HCT116 (cell line): Measurements from ENCODE around the gene ANTXR2. TPM values are rescaled to one million over a fixed set of nuclear protein-coding genes. Genes with fewer than 3 reads are reported as not detected.

Experiments used
- ATAC-seq: fragments of 200-7000 bp; cut with Tn5 transposase; 2 replicates; pipeline ENCODE4 v1.9.1; 2020; ENCODE audit warnings: mild to moderate bottlenecking, moderate library complexity
- BruUV-seq: library from RNA; stranded (reverse); fragments of 400-500 nt; replicated peaks from 2 replicates; lab custom pipeline; 2021; lab: Mats Ljungman, UMichigan
- CTCF ChIA-PET: fragments of 300-600 bp; sonication (Branson Sonifier 250); formaldehyde crosslinking; loops from one replicate; lab custom pipeline; 2021; ENCODE audit warnings: antibody characterized with exemption; lab: Charles Lee
- POLR2A ChIA-PET: fragments of 300-600, 350-600 bp; sonication (Branson Sonifier 250); formaldehyde crosslinking; loops from one replicate; lab custom pipeline; 2021; ENCODE audit warnings: antibody characterized with exemption; lab: Charles Lee
- RAD21 ChIA-PET, 2 experiments: fragments of 300-600 bp; sonication (Branson Sonifier 250); formaldehyde crosslinking; loops; one replicate each; lab custom pipeline; 2023; ENCODE audit warnings: low total read pairs in 2 of 2; ENCODE audit not compliant: uncharacterized antibody in 2 of 2, unreplicated experiment in 2 of 2, low non-redundant PET in 1 of 2; lab: Charles Lee
- DNase-seq: peaks from one replicate; pipeline ENCODE4 v3.0.0-alpha.2; 2010; ENCODE audit warnings: low read depth, low spot score
- H2AFZ ChIP-seq: fragments of 200-600 bp; shearing (Covaris generic), sonication (generic); 2 replicates; pipeline ENCODE4 v1.6.1; 2017; ENCODE audit warnings: low read depth, mixed run types, mixed read lengths, antibody characterized with exemption, low read length; ENCODE audit not compliant: poor library complexity, severe bottlenecking
- H3K27ac ChIP-seq: 2 replicates; pipeline ENCODE4 v1.5.1; 2012; ENCODE audit warnings: low read depth, low read length
- H3K27me3 ChIP-seq: fragments of 200-600 bp; sonication (generic); 2 replicates; pipeline ENCODE4 v1.6.1; 2016; ENCODE audit warnings: mixed run types, low read length, mixed read lengths; ENCODE audit not compliant: insufficient read depth
- H3K36me3 ChIP-seq, 2 experiments: fragments of 200-500 bp in 1 of 2; fragments of 200-600 bp in 1 of 2; sonication (Bioruptor generic) in 1 of 2; sonication (generic) in 1 of 2; 2 replicates each; pipeline versions ENCODE4 v1.5.1 to v1.6.1; 2014 to 2016; ENCODE audit warnings: low read length in 2 of 2, inconsistent platforms in 1 of 2, mixed read lengths in 1 of 2, mixed run types in 1 of 2; ENCODE audit not compliant: insufficient read depth in 2 of 2, control insufficient read depth in 1 of 2
- H3K4me1 ChIP-seq, 2 experiments: fragments of 200-600 bp in 1 of 2; sonication (generic) in 1 of 2; 2 replicates each; pipeline versions ENCODE4 v1.5.1 to v1.6.1; 2012 to 2017; ENCODE audit warnings: low read length in 2 of 2, inconsistent platforms in 1 of 2, mild to moderate bottlenecking in 1 of 2, mixed read lengths in 1 of 2, mixed run types in 1 of 2, moderate library complexity in 1 of 2; ENCODE audit not compliant: insufficient read depth in 2 of 2, control insufficient read depth in 1 of 2
- H3K4me2 ChIP-seq: fragments of 200-600 bp; sonication (generic); 2 replicates; pipeline ENCODE4 v1.6.1; 2017; ENCODE audit warnings: mixed run types, low read length, mixed read lengths
- H3K4me3 ChIP-seq, 2 experiments: fragments of 200-600 bp in 1 of 2; sonication (generic) in 1 of 2; replicated peaks in 1 of 2; 2 replicates each; pipeline ENCODE4 v1.5.1; 2011 to 2016; ENCODE audit warnings: low read length in 2 of 2, control low read depth in 1 of 2, low read depth in 1 of 2, mild to moderate bottlenecking in 1 of 2, mixed read lengths in 1 of 2, mixed run types in 1 of 2
- H3K79me2 ChIP-seq: fragments of 200-600 bp; sonication (generic); 2 replicates; pipeline ENCODE4 v1.6.1; 2017; ENCODE audit warnings: mild to moderate bottlenecking, mixed run types, low read length, moderate library complexity, mixed read lengths; ENCODE audit not compliant: insufficient read depth
- H3K9ac ChIP-seq: fragments of 200-600 bp; sonication (generic); 2 replicates; pipeline ENCODE4 v1.6.1; 2016; ENCODE audit warnings: low read length, mixed read lengths
- H3K9me2 ChIP-seq: fragments of 200-600 bp; sonication (generic), shearing (Covaris generic); 2 replicates; pipeline ENCODE4 v1.6.1; 2017; ENCODE audit warnings: mixed run types, mild to moderate bottlenecking, moderate library complexity; ENCODE audit not compliant: insufficient read depth
- H3K9me3 ChIP-seq, 2 experiments: fragments of 200-500 bp in 1 of 2; fragments of 200-600 bp in 1 of 2; sonication (Bioruptor generic) in 1 of 2; sonication (generic) in 1 of 2; 2 replicates each; pipeline ENCODE4 v1.6.1; 2014 to 2017; ENCODE audit warnings: low read length in 2 of 2, mixed read lengths in 2 of 2, inconsistent platforms in 1 of 2, low read depth in 1 of 2, mild to moderate bottlenecking in 1 of 2, mixed run types in 1 of 2, moderate library complexity in 1 of 2; ENCODE audit not compliant: control insufficient read depth in 1 of 2, insufficient read depth in 1 of 2
- H4K20me1 ChIP-seq: fragments of 200-600 bp; sonication (generic), shearing (Covaris generic); 2 replicates; pipeline ENCODE4 v1.6.1; 2017; ENCODE audit warnings: mixed run types, mild to moderate bottlenecking, moderate library complexity; ENCODE audit not compliant: insufficient read depth
- CBX3 ChIP-seq: IDR thresholded peaks from 2 replicates; pipeline ENCODE4 v1.6.1; 2012; ENCODE audit warnings: low read depth
- CTCF ChIP-seq, 3 experiments: fragments of 200-600 bp in 1 of 3; sonication (generic) in 1 of 3; IDR thresholded peaks in 2 of 3; conservative IDR thresholded peaks in 1 of 3; 2 replicates each; pipeline ENCODE4 v1.5.1; 2012 to 2017; ENCODE audit warnings: low read depth in 2 of 3, low read length in 2 of 3, antibody characterized with exemption in 1 of 3, borderline replicate concordance in 1 of 3, control low read depth in 1 of 3, mild to moderate bottlenecking in 1 of 3, mixed read lengths in 1 of 3, mixed run types in 1 of 3, moderate library complexity in 1 of 3; ENCODE audit not compliant: insufficient read depth in 1 of 3
- EGR1 ChIP-seq: IDR thresholded peaks from 2 replicates; pipeline ENCODE4 v1.6.1; 2012; ENCODE audit warnings: low read depth
- ELF1 ChIP-seq: IDR thresholded peaks from 2 replicates; pipeline ENCODE4 v1.6.1; 2012; ENCODE audit warnings: low read depth, borderline replicate concordance
- EZH2phosphoT487 ChIP-seq: fragments of 200-600 bp; IDR thresholded peaks from 2 replicates; pipeline ENCODE4 v1.6.1; 2018; ENCODE audit warnings: antibody characterized with exemption, borderline replicate concordance
- FOSL1 ChIP-seq: IDR thresholded peaks from 2 replicates; pipeline ENCODE4 v1.6.1; 2012; ENCODE audit warnings: low read depth
- JUND ChIP-seq: IDR thresholded peaks from 2 replicates; pipeline ENCODE4 v1.6.1; 2012
- MAX ChIP-seq: IDR thresholded peaks from 2 replicates; pipeline ENCODE4 v1.6.1; 2012
- POLR2AphosphoS5 ChIP-seq: IDR thresholded peaks from 2 replicates; pipeline ENCODE4 v1.6.1; 2011; ENCODE audit warnings: mild to moderate bottlenecking, low read depth, low read length, moderate library complexity
- RAD21 ChIP-seq: IDR thresholded peaks from 2 replicates; pipeline ENCODE4 v1.6.1; 2012; ENCODE audit warnings: low read depth, mild to moderate bottlenecking
- SIN3A ChIP-seq: IDR thresholded peaks from 2 replicates; pipeline ENCODE4 v1.6.1; 2012; ENCODE audit warnings: low read depth
- SP1 ChIP-seq: IDR thresholded peaks from 2 replicates; pipeline ENCODE4 v1.6.1; 2012; ENCODE audit warnings: low read depth
- SRF ChIP-seq: IDR thresholded peaks from 2 replicates; pipeline ENCODE4 v1.6.1; 2012; ENCODE audit warnings: low read depth
- TCF7L2 ChIP-seq: IDR thresholded peaks from 2 replicates; pipeline ENCODE4 v1.7.0; 2011; ENCODE audit warnings: borderline replicate concordance, inconsistent platforms; ENCODE audit not compliant: insufficient read depth, insufficient read length; ENCODE audit errors: extremely low read depth
- YY1 ChIP-seq: IDR thresholded peaks from 2 replicates; pipeline ENCODE4 v1.6.1; 2011; ENCODE audit warnings: low read length, low read depth, moderate library complexity, mild to moderate bottlenecking; ENCODE audit not compliant: insufficient replicate concordance; ENCODE audit errors: extremely low read depth
- ZFX ChIP-seq: fragments of 450-650 bp; IDR thresholded peaks from 2 replicates; pipeline ENCODE4 v1.6.1; 2017
- ZNF274 ChIP-seq: fragments of 200-500 bp; sonication (Bioruptor generic); IDR thresholded peaks from 2 replicates; pipeline ENCODE4 v1.6.1; 2014; ENCODE audit warnings: mild to moderate bottlenecking, low read depth, low read length, inconsistent platforms
- intact Hi-C: fragments of 100-400 bp; cut with micrococcal nuclease; formaldehyde crosslinking; loops from 2 replicates; pipeline ENCODE4 v1.10.0; 2022
- total RNA-seq: library from RNA; stranded (reverse); gene quantifications from one replicate; pipeline ENCODE4 v1.2.1, GENCODE V29; 2021; ENCODE audit not compliant: unreplicated experiment
- TF ChIP-seq, protein P1 (sequence below): IDR thresholded peaks from 2 replicates; pipeline ENCODE4 v1.6.1; 2012; ENCODE audit warnings: low read depth
- TF ChIP-seq, protein P2 (sequence below): IDR thresholded peaks from 2 replicates; pipeline ENCODE4 v1.6.1; 2011; ENCODE audit warnings: mild to moderate bottlenecking, low read length, moderate library complexity; ENCODE audit not compliant: insufficient replicate concordance; ENCODE audit errors: extremely low read depth
- TF ChIP-seq, protein P3 (sequence below): IDR thresholded peaks from 2 replicates; pipeline ENCODE4 v1.6.1; 2012

ANTXR2 gene
- total RNA-seq, 1 experiment from 2014 or later: 6.3 TPM

DNA sequence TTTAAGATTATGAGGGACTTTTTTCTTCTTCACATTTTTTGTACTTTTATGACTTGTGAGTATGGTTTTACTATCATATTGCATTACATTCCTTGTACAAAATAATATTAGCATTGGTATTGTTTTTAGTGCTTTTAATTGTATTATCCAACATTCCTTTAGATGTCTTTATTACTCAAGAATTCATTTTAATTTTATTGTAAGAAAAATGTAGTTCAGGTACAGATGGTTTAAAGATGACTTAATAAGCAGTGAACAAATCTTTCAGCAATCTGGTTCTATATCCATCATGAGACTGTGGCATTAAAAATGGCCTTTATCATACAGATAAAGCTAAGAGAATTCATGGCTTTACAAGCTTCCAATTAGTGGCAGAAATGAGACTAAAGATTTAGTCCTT lies 191.6 kb downstream of the ANTXR2 start:
- DNase-seq (no peak), ATAC-seq (no peak)
- H3K79me2 ChIP-seq: no peaks in the 10 kb centered on the region
- H3K27ac ChIP-seq: no peak overlapping the region
- no peaks in the 10 kb centered on the region for H3K9me2 ChIP-seq
- H3K9ac ChIP-seq: no peak overlapping the region
- no peaks in the 10 kb centered on the region for H3K9me3 ChIP-seq
- H2AFZ ChIP-seq: no peak overlapping the region
- H3K4me1 ChIP-seq: no peaks in the 10 kb centered on the region
- ChIA-PET CTCF (no interaction called here), RAD21 (no interaction called here), POLR2A (no interaction called here)
- H4K20me1 ChIP-seq: no peaks in the 10 kb centered on the region
- intact Hi-C loops: no loop called here
- no peaks in the 10 kb centered on the region for H3K36me3 ChIP-seq
- BruUV-seq: no TSS peak
- no peak overlapping the region for H3K4me2 ChIP-seq
- no peak for TF ChIP-seq SIN3A
- no peak for TF ChIP-seq EZH2phosphoT487
- no peak for TF ChIP-seq FOSL1
- no peak for TF ChIP-seq RAD21
- no peak for TF ChIP-seq ZFX
- TF ChIP-seq, protein P1, sequence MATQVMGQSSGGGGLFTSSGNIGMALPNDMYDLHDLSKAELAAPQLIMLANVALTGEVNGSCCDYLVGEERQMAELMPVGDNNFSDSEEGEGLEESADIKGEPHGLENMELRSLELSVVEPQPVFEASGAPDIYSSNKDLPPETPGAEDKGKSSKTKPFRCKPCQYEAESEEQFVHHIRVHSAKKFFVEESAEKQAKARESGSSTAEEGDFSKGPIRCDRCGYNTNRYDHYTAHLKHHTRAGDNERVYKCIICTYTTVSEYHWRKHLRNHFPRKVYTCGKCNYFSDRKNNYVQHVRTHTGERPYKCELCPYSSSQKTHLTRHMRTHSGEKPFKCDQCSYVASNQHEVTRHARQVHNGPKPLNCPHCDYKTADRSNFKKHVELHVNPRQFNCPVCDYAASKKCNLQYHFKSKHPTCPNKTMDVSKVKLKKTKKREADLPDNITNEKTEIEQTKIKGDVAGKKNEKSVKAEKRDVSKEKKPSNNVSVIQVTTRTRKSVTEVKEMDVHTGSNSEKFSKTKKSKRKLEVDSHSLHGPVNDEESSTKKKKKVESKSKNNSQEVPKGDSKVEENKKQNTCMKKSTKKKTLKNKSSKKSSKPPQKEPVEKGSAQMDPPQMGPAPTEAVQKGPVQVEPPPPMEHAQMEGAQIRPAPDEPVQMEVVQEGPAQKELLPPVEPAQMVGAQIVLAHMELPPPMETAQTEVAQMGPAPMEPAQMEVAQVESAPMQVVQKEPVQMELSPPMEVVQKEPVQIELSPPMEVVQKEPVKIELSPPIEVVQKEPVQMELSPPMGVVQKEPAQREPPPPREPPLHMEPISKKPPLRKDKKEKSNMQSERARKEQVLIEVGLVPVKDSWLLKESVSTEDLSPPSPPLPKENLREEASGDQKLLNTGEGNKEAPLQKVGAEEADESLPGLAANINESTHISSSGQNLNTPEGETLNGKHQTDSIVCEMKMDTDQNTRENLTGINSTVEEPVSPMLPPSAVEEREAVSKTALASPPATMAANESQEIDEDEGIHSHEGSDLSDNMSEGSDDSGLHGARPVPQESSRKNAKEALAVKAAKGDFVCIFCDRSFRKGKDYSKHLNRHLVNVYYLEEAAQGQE: no peak
- TF ChIP-seq MAX: no peak
- no peak for TF ChIP-seq TCF7L2
- TF ChIP-seq ELF1: no peak
- TF ChIP-seq JUND: no peak
- TF ChIP-seq CTCF (IDR thresholded peaks at IDR 0.05 in 2 of 3, conservative IDR thresholded peaks at IDR 0.05 in 1 of 3; ENCODE audit: borderline replicate concordance in 1 of 3, insufficient read depth in 1 of 3, low read depth in 2 of 3, low read length in 2 of 3): no peak
- no peak for TF ChIP-seq EGR1
- TF ChIP-seq, protein P2, sequence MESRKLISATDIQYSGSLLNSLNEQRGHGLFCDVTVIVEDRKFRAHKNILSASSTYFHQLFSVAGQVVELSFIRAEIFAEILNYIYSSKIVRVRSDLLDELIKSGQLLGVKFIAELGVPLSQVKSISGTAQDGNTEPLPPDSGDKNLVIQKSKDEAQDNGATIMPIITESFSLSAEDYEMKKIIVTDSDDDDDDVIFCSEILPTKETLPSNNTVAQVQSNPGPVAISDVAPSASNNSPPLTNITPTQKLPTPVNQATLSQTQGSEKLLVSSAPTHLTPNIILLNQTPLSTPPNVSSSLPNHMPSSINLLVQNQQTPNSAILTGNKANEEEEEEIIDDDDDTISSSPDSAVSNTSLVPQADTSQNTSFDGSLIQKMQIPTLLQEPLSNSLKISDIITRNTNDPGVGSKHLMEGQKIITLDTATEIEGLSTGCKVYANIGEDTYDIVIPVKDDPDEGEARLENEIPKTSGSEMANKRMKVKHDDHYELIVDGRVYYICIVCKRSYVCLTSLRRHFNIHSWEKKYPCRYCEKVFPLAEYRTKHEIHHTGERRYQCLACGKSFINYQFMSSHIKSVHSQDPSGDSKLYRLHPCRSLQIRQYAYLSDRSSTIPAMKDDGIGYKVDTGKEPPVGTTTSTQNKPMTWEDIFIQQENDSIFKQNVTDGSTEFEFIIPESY: no peak
- TF ChIP-seq CBX3: no peak
- no peak for TF ChIP-seq POLR2AphosphoS5
- TF ChIP-seq, protein P3, sequence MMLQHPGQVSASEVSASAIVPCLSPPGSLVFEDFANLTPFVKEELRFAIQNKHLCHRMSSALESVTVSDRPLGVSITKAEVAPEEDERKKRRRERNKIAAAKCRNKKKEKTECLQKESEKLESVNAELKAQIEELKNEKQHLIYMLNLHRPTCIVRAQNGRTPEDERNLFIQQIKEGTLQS: no peak
- no peak for TF ChIP-seq SP1
- TF ChIP-seq ZNF274: no peak
- no peak for TF ChIP-seq SRF
- TF ChIP-seq YY1: no peak
- no peak overlapping the region for H3K4me3 ChIP-seq
- no peaks in the 10 kb centered on the region for H3K27me3 ChIP-seq
